ACHN (cell line): ENCODE measurements around the gene TGIF1.

Source experiments
- DNase-seq: peaks from one replicate; pipeline ENCODE4 v3.0.0-alpha.2; 2015
- in situ Hi-C: cut with HindIII; loops from 2 replicates; pipeline ENCODE4 v1.10.0; 2017; ENCODE audit warnings: low sequenced_read_pairs, low pct_ligation_motif_present, low pct_unique_long_range_greater_than_20kb

Gene TGIF1

DNA sequence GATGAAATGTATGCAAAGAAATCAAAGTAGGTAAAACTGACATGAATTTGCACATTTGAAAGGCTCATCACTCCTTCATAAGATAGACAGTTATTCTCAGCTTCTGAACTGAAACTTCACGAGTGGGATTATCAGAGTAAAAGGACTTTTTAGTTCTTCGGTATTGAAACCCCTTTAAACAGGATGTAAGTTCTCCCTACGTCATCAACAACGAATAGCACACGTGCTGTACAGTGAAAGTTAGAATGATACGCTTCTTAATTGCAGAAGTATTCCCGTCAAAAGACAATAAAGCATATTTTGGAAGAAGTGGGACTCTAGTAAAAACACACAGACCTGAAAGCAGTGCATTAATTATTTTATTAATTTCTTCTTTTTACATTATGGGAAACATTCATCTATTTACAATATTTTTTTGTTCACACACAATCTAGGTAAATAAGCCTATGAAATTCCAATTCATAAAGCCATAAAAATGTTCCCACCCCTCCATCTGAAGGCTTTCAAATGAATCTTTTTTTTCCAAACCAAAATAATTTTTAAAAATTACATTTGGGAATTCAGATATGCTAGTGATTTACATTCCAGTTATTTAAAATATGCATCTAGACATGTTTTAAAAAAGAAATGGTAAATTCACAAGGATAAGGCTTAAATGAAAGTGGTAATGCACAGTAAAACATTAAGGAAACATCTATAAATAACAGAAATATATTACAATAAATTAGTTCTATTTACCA lies 45.9 kb downstream of the TGIF1 start:
- in situ Hi-C loops = no loop called here
- DNase-seq = no peak

DNA sequence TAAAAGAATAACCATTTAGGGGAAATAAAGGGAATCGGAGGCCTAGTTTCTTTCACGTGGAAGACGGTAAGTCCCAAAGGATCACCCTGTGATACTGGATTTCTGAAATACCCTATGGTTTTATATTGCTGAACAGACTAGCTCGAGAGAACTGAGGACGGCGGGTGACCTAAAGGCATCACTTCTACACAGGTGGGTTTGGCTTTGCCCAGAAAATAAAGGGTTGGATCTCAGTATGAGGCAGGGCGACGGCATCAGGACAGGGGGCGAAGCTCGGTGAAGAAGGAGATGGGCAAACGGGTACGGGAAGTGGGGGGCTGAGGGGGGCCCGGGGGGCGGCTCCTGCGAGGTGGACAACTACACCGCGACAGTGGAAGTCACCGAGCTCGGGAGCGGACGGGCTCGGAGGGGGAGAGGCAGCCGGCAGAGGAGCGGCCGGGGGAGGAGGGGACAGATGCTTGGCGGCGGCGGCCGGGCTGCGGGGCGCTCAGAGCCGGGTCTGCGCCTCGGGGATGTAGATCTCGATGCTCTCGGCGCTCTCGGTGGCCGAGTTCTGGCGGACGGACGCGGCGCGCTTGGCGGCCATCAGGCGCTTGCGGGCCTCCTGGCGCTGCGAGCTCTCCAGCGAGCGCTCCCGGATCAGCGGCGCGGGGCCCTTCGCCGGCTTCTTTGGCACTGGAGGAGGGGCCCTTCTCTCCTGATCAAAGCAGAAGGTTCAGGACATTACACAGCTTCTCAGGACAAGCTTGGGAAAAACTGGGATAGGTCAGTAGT lies 48.9 kb downstream of the TGIF1 start:
- in situ Hi-C loops = no loop called here
- no peak for DNase-seq

- in situ Hi-C loops = no loop called here
- no peak for DNase-seq
Measured at GRCh38 chr18:3499501-3499900, 49.5 kb downstream of the TGIF1 start.

GRCh38 chr18:3500016-3500415 lies 50.0 kb downstream of the TGIF1 start:
- no peak for DNase-seq
- in situ Hi-C loops = no loop called here

DNA sequence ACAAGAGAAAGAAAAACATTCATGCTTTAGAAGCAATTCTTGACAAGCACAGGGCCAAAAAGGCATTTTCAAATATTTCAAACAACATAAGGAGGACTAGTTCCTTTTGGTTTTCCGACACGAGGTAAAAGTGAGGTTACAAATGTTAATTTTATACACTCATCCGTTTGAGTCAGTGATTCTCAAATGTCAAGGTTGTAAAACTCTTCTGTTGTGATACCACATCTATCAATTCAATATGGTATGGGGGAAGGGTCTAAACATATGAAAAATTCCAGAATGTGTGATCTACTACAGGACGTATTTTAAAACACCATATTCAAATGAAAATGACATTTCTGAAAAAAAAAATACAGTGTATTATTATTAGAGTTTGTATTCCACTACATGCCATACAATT lies 52.7 kb downstream of the TGIF1 start:
- in situ Hi-C loops = no loop called here
- DNase-seq = no peak

- no peak for DNase-seq
- in situ Hi-C loops = no loop called here
Measured at GRCh38 chr18:3504637-3505036, 54.7 kb downstream of the TGIF1 start.

GRCh38 chr18:3508576-3509549 lies 58.9 kb downstream of the TGIF1 start:
- peak; percentile 57 for DNase-seq
- in situ Hi-C loops = no loop called here
